ENCODE results near the gene CLEC3A. TPM values are rescaled to one million over a fixed set of nuclear protein-coding genes. Genes with fewer than 3 reads are reported as not detected.

CLEC3A gene
- total RNA-seq, 1 experiment from 2014 or later = not detected

- Histone ChIP-seq H3K9ac (ENCODE audit: low read length) (no peak overlapping the region), H3K9me3 (ENCODE audit: control insufficient read depth in 1 of 2, insufficient read depth in 1 of 2, low read depth in 1 of 2, low read length in 2 of 2) (no peaks in the 10 kb centered on the region), H4K20me1 (ENCODE audit: insufficient read depth) (no peaks in the 10 kb centered on the region), H3K9me2 (ENCODE audit: insufficient read depth) (no peaks in the 10 kb centered on the region), H3K36me3 (ENCODE audit: control insufficient read depth in 1 of 2, insufficient read depth in 2 of 2, low read length in 2 of 2) (no peaks in the 10 kb centered on the region), H2AFZ (ENCODE audit: low read depth, low read length, poor library complexity, severe bottlenecking) (no peak overlapping the region), H3K79me2 (ENCODE audit: insufficient read depth, low read length) (no peaks in the 10 kb centered on the region), H3K4me2 (ENCODE audit: low read length) (no peak overlapping the region), H3K4me1 (ENCODE audit: control insufficient read depth in 1 of 2, insufficient read depth in 2 of 2, low read length in 2 of 2) (no peaks in the 10 kb centered on the region), H3K4me3 (replicated peaks in 1 of 2; ENCODE audit: low read depth in 1 of 2, low read length in 2 of 2) (no peak overlapping the region), H3K27me3 (ENCODE audit: insufficient read depth, low read length) (peaks cover 39% of the 10 kb centered on the region), H3K27ac (ENCODE audit: low read depth, low read length) (no peak overlapping the region)
- RAD21 ChIA-PET (ENCODE audit: low non-redundant PET in 1 of 2, low total read pairs in 2 of 2, uncharacterized antibody in 2 of 2, unreplicated experiment in 2 of 2) = no interaction called here
- intact Hi-C loops (cut with micrococcal nuclease) = no loop called here
- CTCF ChIA-PET = no interaction called here
- no TSS peak for BruUV-seq (replicated peaks)
- ATAC-seq (peak; percentile 44; the same call in 1 of the 2 replicates), DNase-seq (ENCODE audit: low read depth, low spot score) (no peak)
- POLR2A ChIA-PET = no interaction called here
- TF ChIP-seq EZH2 (IDR thresholded peaks at IDR 0.05) = no peak
- TF ChIP-seq, protein P1, sequence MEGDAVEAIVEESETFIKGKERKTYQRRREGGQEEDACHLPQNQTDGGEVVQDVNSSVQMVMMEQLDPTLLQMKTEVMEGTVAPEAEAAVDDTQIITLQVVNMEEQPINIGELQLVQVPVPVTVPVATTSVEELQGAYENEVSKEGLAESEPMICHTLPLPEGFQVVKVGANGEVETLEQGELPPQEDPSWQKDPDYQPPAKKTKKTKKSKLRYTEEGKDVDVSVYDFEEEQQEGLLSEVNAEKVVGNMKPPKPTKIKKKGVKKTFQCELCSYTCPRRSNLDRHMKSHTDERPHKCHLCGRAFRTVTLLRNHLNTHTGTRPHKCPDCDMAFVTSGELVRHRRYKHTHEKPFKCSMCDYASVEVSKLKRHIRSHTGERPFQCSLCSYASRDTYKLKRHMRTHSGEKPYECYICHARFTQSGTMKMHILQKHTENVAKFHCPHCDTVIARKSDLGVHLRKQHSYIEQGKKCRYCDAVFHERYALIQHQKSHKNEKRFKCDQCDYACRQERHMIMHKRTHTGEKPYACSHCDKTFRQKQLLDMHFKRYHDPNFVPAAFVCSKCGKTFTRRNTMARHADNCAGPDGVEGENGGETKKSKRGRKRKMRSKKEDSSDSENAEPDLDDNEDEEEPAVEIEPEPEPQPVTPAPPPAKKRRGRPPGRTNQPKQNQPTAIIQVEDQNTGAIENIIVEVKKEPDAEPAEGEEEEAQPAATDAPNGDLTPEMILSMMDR (IDR thresholded peaks at IDR 0.05 in 2 of 3, conservative IDR thresholded peaks at IDR 0.05 in 1 of 3; ENCODE audit: borderline replicate concordance in 1 of 3, insufficient read depth in 1 of 3, low read depth in 2 of 3, low read length in 2 of 3) = 0 out of 6 replicates have a peak, but pooled peaks of 2 of the 3 experiments have one; percentile 3 to 24
- TF ChIP-seq POLR2AphosphoS5 (IDR thresholded peaks at IDR 0.05; ENCODE audit: low read depth, low read length) = no peak
- TF ChIP-seq ZNF274 (IDR thresholded peaks at IDR 0.05; ENCODE audit: low read depth, low read length) = no peak
- TF ChIP-seq JUND (IDR thresholded peaks at IDR 0.05) = no peak
- TF ChIP-seq, protein P2, sequence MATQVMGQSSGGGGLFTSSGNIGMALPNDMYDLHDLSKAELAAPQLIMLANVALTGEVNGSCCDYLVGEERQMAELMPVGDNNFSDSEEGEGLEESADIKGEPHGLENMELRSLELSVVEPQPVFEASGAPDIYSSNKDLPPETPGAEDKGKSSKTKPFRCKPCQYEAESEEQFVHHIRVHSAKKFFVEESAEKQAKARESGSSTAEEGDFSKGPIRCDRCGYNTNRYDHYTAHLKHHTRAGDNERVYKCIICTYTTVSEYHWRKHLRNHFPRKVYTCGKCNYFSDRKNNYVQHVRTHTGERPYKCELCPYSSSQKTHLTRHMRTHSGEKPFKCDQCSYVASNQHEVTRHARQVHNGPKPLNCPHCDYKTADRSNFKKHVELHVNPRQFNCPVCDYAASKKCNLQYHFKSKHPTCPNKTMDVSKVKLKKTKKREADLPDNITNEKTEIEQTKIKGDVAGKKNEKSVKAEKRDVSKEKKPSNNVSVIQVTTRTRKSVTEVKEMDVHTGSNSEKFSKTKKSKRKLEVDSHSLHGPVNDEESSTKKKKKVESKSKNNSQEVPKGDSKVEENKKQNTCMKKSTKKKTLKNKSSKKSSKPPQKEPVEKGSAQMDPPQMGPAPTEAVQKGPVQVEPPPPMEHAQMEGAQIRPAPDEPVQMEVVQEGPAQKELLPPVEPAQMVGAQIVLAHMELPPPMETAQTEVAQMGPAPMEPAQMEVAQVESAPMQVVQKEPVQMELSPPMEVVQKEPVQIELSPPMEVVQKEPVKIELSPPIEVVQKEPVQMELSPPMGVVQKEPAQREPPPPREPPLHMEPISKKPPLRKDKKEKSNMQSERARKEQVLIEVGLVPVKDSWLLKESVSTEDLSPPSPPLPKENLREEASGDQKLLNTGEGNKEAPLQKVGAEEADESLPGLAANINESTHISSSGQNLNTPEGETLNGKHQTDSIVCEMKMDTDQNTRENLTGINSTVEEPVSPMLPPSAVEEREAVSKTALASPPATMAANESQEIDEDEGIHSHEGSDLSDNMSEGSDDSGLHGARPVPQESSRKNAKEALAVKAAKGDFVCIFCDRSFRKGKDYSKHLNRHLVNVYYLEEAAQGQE (IDR thresholded peaks at IDR 0.05; ENCODE audit: low read depth) = no peak
- TF ChIP-seq RAD21 (IDR thresholded peaks at IDR 0.05; ENCODE audit: low read depth) = no peak
These were observed 46.4 kb upstream of the CLEC3A start for GRCh38 chr16:77975942-77976341.
